Type B pancreatic cell (in vitro differentiated cells): ENCODE results near the gene SLC25A44. TPM values are rescaled to one million over a fixed set of nuclear protein-coding genes. Genes with fewer than 3 reads are reported as not detected.

Experiments
- DNase-seq: peaks from one replicate; pipeline ENCODE4 v3.0.0; 2021; ENCODE audit warnings: mixed read lengths; ENCODE audit not compliant: unreplicated experiment; ENCODE audit errors: extremely low spot score
- H3K27ac Mint-ChIP-seq: 2 replicates; pipeline ENCODE4 v1.8.0; 2021; ENCODE audit warnings: mild to moderate bottlenecking, mixed read lengths
- H3K27me3 Mint-ChIP-seq: 2 replicates; pipeline ENCODE4 v1.8.0; 2021; ENCODE audit warnings: mixed read lengths
- H3K36me3 Mint-ChIP-seq: 2 replicates; pipeline ENCODE4 v1.8.0; 2021; ENCODE audit warnings: mixed read lengths
- H3K4me1 Mint-ChIP-seq: one replicate; pipeline ENCODE4 v1.8.0; 2021; ENCODE audit warnings: mixed read lengths; ENCODE audit not compliant: unreplicated experiment
- H3K4me3 Mint-ChIP-seq: 2 replicates; pipeline ENCODE4 v1.8.0; 2021; ENCODE audit warnings: mild to moderate bottlenecking, mixed read lengths
- H3K9me3 Mint-ChIP-seq: 2 replicates; pipeline ENCODE4 v1.8.0; 2021; ENCODE audit warnings: mixed read lengths
- long read RNA-seq: library from polyadenylated mRNA; unstranded; transcript quantifications from one replicate; pipeline ENCODE4 v2.0.0, GENCODE V29; 2020
- total RNA-seq: library from RNA; stranded (reverse); gene quantifications from 2 replicates; pipeline ENCODE4 v1.2.1, GENCODE V29; 2021; ENCODE audit warnings: low replicate concordance
- TF ChIP-seq, protein P1 (sequence below): fragments of 200-600 bp; sonication (generic); conservative IDR thresholded peaks from 2 replicates; pipeline ENCODE4 v1.5.0; 2021; ENCODE audit warnings: antibody characterized with exemption, mild to moderate bottlenecking

SLC25A44 gene, protein sequence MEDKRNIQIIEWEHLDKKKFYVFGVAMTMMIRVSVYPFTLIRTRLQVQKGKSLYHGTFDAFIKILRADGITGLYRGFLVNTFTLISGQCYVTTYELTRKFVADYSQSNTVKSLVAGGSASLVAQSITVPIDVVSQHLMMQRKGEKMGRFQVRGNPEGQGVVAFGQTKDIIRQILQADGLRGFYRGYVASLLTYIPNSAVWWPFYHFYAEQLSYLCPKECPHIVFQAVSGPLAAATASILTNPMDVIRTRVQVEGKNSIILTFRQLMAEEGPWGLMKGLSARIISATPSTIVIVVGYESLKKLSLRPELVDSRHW
- total RNA-seq: 18.6 and 21.8 TPM in 2 replicates
- long read RNA-seq, partial matches to known transcripts: 0 of 10 reads
- long read RNA-seq, other reads (novel, unspliced or antisense): 7 of 10 reads

DNA sequence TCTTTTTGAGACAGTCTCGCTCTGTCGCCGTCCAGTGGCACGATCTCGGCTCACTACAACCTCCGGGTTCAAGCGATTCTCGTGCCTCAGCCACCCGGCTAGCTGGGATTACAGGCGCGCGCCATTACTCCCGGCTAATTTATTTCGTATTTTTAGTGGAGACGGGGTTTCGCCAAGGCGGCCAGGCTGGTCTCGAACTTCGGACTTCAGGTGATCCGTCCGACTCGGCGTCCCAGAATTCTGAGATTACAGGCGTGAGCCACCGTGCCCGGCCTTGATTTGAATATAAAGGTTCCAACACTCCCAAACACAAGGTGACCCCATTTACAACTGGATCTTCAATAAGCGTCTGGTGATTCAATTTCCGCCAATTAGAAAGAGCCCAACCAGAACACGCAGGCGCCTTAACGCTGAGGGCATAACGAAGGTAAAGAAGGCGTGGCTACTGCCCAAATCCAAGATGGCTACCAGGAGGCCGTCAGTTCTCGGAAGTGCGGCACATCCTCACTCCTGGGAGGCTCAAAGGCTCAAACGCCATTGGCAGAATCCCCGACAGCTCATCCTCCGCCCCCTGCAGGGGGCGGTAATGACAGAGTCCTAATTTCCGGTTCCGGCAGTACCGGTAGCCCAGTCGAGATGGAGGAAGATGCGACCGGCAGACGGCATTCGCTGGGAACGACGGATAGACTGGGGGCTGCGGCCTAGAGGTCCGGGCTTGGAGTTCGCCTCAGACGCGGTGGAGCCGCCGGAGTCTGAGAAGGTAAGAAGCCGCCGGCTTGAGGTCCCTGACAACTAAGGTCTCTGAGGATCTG is at the start of gene SLC25A44:
SLC25A44 (plus strand) TSS at position 617 of the 812 bp plus-strand sequence. CDS start 5,744 bp downstream, outside the sequence.
- peak; percentile 96 for DNase-seq
- Mint-ChIP-seq H3K4me1 (peaks cover 19% of the 10 kb centered on the region), H3K27me3 (no peaks in the 10 kb centered on the region), H3K36me3 (peaks cover 6% of the 10 kb centered on the region), H3K4me3 (peak within 1 kb of the TSS; percentile 95), H3K9me3 (no peaks in the 10 kb centered on the region), H3K27ac (peak within 1 kb of the TSS; percentile 80)
- TF ChIP-seq, protein P1, sequence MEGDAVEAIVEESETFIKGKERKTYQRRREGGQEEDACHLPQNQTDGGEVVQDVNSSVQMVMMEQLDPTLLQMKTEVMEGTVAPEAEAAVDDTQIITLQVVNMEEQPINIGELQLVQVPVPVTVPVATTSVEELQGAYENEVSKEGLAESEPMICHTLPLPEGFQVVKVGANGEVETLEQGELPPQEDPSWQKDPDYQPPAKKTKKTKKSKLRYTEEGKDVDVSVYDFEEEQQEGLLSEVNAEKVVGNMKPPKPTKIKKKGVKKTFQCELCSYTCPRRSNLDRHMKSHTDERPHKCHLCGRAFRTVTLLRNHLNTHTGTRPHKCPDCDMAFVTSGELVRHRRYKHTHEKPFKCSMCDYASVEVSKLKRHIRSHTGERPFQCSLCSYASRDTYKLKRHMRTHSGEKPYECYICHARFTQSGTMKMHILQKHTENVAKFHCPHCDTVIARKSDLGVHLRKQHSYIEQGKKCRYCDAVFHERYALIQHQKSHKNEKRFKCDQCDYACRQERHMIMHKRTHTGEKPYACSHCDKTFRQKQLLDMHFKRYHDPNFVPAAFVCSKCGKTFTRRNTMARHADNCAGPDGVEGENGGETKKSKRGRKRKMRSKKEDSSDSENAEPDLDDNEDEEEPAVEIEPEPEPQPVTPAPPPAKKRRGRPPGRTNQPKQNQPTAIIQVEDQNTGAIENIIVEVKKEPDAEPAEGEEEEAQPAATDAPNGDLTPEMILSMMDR: peak; percentile 73

DNA sequence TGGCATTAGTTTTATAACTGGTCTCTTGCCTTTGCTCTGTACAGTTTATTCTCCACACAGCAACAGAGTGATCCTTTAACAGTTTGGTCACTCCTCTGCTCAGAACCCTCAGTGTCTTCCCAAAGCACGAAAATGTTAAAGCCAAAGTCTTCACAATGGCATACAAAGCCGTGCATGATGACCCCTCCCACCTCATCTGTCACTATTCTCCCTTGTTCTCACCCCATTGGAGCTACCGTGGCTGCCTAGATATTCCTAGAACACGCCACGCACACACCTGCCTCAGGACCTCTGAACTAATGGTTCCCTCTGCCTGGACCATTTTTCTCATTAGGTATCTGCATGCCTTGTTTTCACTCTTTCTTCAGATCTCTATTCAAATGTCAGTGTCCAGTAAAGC is 49.2 kb upstream of the SLC25A44 start:
- no peaks in the 10 kb centered on the region for H3K9me3 Mint-ChIP-seq
- TF ChIP-seq, protein P1: no peak
- peaks cover 12% of the 10 kb centered on the region for H3K27me3 Mint-ChIP-seq
- H3K36me3 Mint-ChIP-seq: no peaks in the 10 kb centered on the region
- H3K4me3 Mint-ChIP-seq: no peak overlapping the region
- no peak for DNase-seq
- peak overlapping the region; percentile 31 for H3K27ac Mint-ChIP-seq
- H3K4me1 Mint-ChIP-seq: peaks cover 32% of the 10 kb centered on the region

DNA sequence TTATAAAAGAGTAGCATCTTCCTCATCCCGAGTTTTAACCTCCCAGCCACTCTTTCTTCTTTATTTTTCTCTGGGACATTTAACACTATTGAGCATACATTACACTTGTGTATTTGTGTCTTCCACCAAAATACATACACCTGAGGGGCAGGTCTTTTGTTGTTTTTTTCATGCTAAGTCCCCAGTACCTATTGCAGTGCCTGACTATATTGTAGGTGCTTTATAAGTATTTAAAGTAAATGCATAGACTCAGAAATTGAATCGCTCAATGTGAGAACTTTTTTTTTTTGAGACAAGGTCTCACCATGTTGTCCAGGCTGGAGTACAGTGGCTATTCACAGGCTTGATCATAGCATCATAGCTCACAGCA is 48.3 kb upstream of the SLC25A44 start:
- H3K9me3 Mint-ChIP-seq: no peaks in the 10 kb centered on the region
- H3K27ac Mint-ChIP-seq: peak overlapping the region; percentile 76
- no peaks in the 10 kb centered on the region for H3K36me3 Mint-ChIP-seq
- TF ChIP-seq, protein P1: no peak
- no peak overlapping the region for H3K4me3 Mint-ChIP-seq
- H3K27me3 Mint-ChIP-seq: peaks cover 20% of the 10 kb centered on the region
- DNase-seq: no peak
- H3K4me1 Mint-ChIP-seq: peaks cover 34% of the 10 kb centered on the region

DNA sequence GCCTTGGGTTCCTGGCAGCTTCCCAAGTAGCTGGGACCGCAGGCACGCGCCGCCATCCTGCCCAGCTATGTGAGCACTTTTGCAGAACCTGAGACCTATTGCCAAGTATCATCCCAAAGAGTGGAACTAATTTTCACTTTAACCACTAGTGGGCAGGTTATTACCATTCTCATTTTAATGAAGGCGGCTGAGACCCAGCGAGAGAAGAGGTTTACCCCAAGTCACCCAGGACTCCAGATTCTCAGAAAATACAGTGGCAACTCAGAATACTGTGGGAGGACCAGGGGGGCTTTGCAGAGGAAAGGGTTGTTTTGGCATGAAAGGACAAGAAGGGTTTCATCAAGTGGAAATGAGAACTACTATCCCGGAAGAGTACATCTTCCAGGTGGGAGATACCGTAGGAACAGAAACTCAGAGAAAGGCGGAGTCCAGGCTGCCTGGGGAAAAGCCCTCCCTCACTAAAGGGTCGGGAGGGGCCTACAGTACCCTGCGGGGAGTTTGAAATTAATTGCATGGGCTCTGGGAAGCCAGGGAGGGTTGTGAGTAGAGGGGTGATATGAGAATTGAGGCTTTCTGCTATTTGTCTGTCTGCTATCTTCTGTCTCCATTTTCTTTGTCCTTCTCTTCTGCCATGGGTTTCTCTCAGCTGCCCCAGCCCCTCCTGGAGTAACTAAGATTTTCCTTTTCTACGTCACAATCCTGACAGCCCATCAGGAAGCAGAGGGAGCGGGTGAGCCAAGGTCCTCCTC is 47.7 kb upstream of the SLC25A44 start:
- no peak for DNase-seq
- peaks cover 20% of the 10 kb centered on the region for H3K27me3 Mint-ChIP-seq
- TF ChIP-seq, protein P1: peak; percentile 77
- no peaks in the 10 kb centered on the region for H3K36me3 Mint-ChIP-seq
- peaks cover 28% of the 10 kb centered on the region for H3K4me1 Mint-ChIP-seq
- H3K4me3 Mint-ChIP-seq: peak overlapping the region; percentile 86
- peak overlapping the region; percentile 76 for H3K27ac Mint-ChIP-seq
- no peaks in the 10 kb centered on the region for H3K9me3 Mint-ChIP-seq

DNA sequence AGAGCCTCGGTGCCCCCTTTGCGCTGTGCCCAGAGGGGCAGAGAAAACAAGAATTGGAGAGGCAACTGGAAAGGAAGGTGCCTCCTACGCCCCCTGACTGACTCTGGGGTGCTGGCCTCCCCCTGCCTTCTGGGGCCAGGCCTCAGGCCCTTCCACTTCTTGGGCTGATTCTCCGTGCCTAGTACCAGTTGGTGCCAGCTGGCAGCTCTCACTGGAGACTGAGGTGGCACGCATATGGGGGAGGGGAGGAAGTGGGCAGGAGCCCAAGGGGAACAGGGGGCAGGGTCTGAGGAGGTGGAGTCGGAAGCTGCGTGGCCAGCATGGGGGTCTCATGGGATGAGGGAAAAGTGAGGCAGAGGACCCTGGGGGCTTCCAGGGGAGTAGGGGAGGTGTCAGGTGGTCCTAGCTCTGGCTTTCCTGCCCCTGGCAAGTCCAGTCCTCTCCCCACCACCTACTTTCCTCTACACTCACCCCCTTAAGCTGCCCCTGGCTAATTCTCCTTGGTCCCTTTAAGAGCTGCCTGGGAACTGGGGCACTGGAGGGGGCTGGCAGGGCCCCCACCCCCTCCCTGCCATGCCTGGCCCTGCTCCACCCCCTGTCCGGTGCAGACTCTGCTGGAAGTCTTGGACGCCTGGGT is 47.0 kb upstream of the SLC25A44 start:
- H3K4me3 Mint-ChIP-seq: peak overlapping the region; percentile 86

More for the DNA sequence above, 47.0 kb upstream of the SLC25A44 start:
- peak overlapping the region; percentile 76 for H3K27ac Mint-ChIP-seq
- no peaks in the 10 kb centered on the region for H3K9me3 Mint-ChIP-seq
- DNase-seq: no peak
- H3K27me3 Mint-ChIP-seq: peaks cover 20% of the 10 kb centered on the region
- H3K4me1 Mint-ChIP-seq: peaks cover 29% of the 10 kb centered on the region
- H3K36me3 Mint-ChIP-seq: no peaks in the 10 kb centered on the region
- TF ChIP-seq, protein P1: no peak
